B cell (primary cell): ENCODE measurements around the gene GNB5. TPM values are rescaled to one million over a fixed set of nuclear protein-coding genes. Genes with fewer than 3 reads are reported as not detected.

Source experiments
- ATAC-seq: fragments of 200-7000 bp; cut with Tn5 transposase; one replicate; pipeline ENCODE4 v1.10.0; 2021; ENCODE audit warnings: low read depth, mild to moderate bottlenecking, moderate number of reproducible peaks, moderate library complexity
- CTCF ChIA-PET: fragments of 350-600 bp; sonication (Branson Sonifier 250); formaldehyde crosslinking; loops from one replicate; lab custom pipeline; 2021; ENCODE audit warnings: antibody characterized with exemption, inconsistent platforms; lab: Charles Lee
- POLR2A ChIA-PET: fragments of 350-600 bp; sonication (Branson Sonifier 250); formaldehyde crosslinking; loops from one replicate; lab custom pipeline; 2021; ENCODE audit warnings: antibody characterized with exemption; lab: Charles Lee
- DNase-seq: peaks from one replicate; pipeline ENCODE4 v3.0.0; 2013
- H2AFZ ChIP-seq: 2 replicates; pipeline ENCODE4 v1.6.1; 2012; ENCODE audit warnings: mild to moderate bottlenecking, low read depth, low read length; ENCODE audit not compliant: insufficient read depth, poor library complexity, severe bottlenecking
- H3K27ac ChIP-seq, 2 donors: 1 replicate in 1 of 2; 2 replicates in 1 of 2; pipeline ENCODE4 v1.5.1; 2012 to 2013; ENCODE audit warnings: low read length in 2 of 2, mild to moderate bottlenecking in 2 of 2, moderate library complexity in 1 of 2
- H3K27me3 ChIP-seq, 4 experiments: fragments of 200-600 bp in 1 of 4; sonication (generic) in 1 of 4; replicated peaks in 1 of 4; 1 replicate in 2 of 4; 2 replicates in 2 of 4; pipeline versions ENCODE4 v1.6.1 to v1.7.0; 2013 to 2016; ENCODE audit warnings: low read length in 3 of 4, mild to moderate bottlenecking in 2 of 4, mixed read lengths in 1 of 4, moderate library complexity in 1 of 4; ENCODE audit not compliant: insufficient read depth in 4 of 4, control insufficient read depth in 3 of 4; ENCODE audit errors: control extremely low read depth in 1 of 4
- H3K36me3 ChIP-seq, 2 experiments: replicated peaks in 1 of 2; 1 replicate in 1 of 2; 2 replicates in 1 of 2; pipeline versions ENCODE4 v1.6.1 to v1.7.1; 2013; ENCODE audit warnings: low read length in 1 of 2; ENCODE audit not compliant: insufficient read depth in 2 of 2, control insufficient read depth in 1 of 2; ENCODE audit errors: control extremely low read depth in 1 of 2, extremely low read depth in 1 of 2
- H3K4me1 ChIP-seq, 2 donors: fragments of 200-600 bp in 1 of 2; sonication (generic) in 1 of 2; 1 replicate in 1 of 2; 2 replicates in 1 of 2; pipeline versions ENCODE4 v1.5.1 to v1.6.1; 2013 to 2017; ENCODE audit warnings: low read length in 2 of 2; ENCODE audit not compliant: control insufficient read depth in 2 of 2, insufficient read depth in 2 of 2
- H3K4me2 ChIP-seq: replicated peaks from 2 replicates; pipeline ENCODE3; 2012; ENCODE audit warnings: mild to moderate bottlenecking, low read depth, low read length; ENCODE audit not compliant: poor library complexity, severe bottlenecking
- H3K4me3 ChIP-seq, 5 experiments: fragments of 200-600 bp in 1 of 5; sonication (generic) in 1 of 5; 1 replicate in 3 of 5; 2 replicates in 2 of 5; pipeline versions ENCODE4 v1.5.1 to v1.7.0; 2011 to 2016; ENCODE audit warnings: low read length in 4 of 5, mild to moderate bottlenecking in 4 of 5, low read depth in 2 of 5, control low read depth in 1 of 5, moderate library complexity in 1 of 5; ENCODE audit not compliant: insufficient read depth in 1 of 5; ENCODE audit errors: control extremely low read depth in 1 of 5, extremely low read depth in 1 of 5
- H3K79me2 ChIP-seq: fragments of 200-600 bp; sonication (generic); one replicate; pipeline ENCODE4 v1.6.0; 2016; ENCODE audit warnings: low read length; ENCODE audit not compliant: control insufficient read depth, insufficient read depth
- H3K9ac ChIP-seq: fragments of 200-600 bp; sonication (generic); 2 replicates; pipeline ENCODE4 v1.6.1; 2017; ENCODE audit warnings: mild to moderate bottlenecking, low read length, moderate library complexity
- H3K9me3 ChIP-seq, 3 donors: one replicate each; pipeline versions ENCODE4 v1.6.1 to v1.7.1; 2013; ENCODE audit warnings: low read length in 2 of 3; ENCODE audit not compliant: control insufficient read depth in 2 of 3, insufficient read depth in 1 of 3; ENCODE audit errors: control extremely low read depth in 1 of 3
- H4K20me1 ChIP-seq: 2 replicates; pipeline ENCODE4 v1.6.0; 2012; ENCODE audit warnings: mild to moderate bottlenecking, low read length; ENCODE audit not compliant: insufficient read depth, control insufficient read depth, poor library complexity, severe bottlenecking
- H3K27ac Mint-ChIP-seq: one replicate; pipeline ENCODE4 v1.8.0; 2021; ENCODE audit warnings: mixed read lengths
- H3K27me3 Mint-ChIP-seq: one replicate; pipeline ENCODE4 v1.8.0; 2021; ENCODE audit warnings: mixed read lengths
- H3K4me1 Mint-ChIP-seq: one replicate; pipeline ENCODE4 v1.8.0; 2021; ENCODE audit warnings: mixed read lengths
- H3K4me3 Mint-ChIP-seq: one replicate; pipeline ENCODE4 v1.8.0; 2021; ENCODE audit warnings: mixed read lengths
- H3K9me3 Mint-ChIP-seq: one replicate; pipeline ENCODE4 v1.8.0; 2022; ENCODE audit warnings: mixed read lengths; ENCODE audit not compliant: insufficient read depth
- EZH2 ChIP-seq: IDR thresholded peaks from 2 replicates; pipeline ENCODE4 v1.6.1; 2012; ENCODE audit warnings: borderline replicate concordance, low read depth, mild to moderate bottlenecking, moderate library complexity, low read length; ENCODE audit not compliant: insufficient read depth, poor library complexity, severe bottlenecking
- WGBS: methylation state at CpG from one replicate; pipeline ENCODE4 v1.1.5; 2013; ENCODE audit warnings: missing lambda C conversion rate; ENCODE audit not compliant: insufficient coverage; 5-methylcytosine and 5-hydroxymethylcytosine counted together
- intact Hi-C: fragments of 100-400 bp; cut with micrococcal nuclease; formaldehyde crosslinking; loops from one replicate; pipeline ENCODE4 v1.10.0; 2022
- polyA plus RNA-seq: library from polyadenylated mRNA; depleted of rRNA; stranded (reverse); fragments of >200 nt; gene quantifications from 2 replicates; pipeline ENCODE4 v1.2.3, GENCODE V29; 2012
- total RNA-seq, 2 donors: library from RNA; stranded (reverse); fragments of 120-200 nt in 1 of 2; gene quantifications; 1 replicate in 1 of 2; 2 replicates in 1 of 2; pipeline versions ENCODE4 v1.2.3 to v1.2.4, GENCODE V29; 2013 to 2022
- TF ChIP-seq, protein P1 (sequence below): fragments of 200-600 bp; IDR thresholded peaks from one replicate; pipeline ENCODE4 v1.8.0; 2022; ENCODE audit warnings: antibody characterized with exemption, mild to moderate bottlenecking

The GNB5 gene
- total and polyA plus RNA-seq, 2 donors (not counting 1 experiment from before 2014, with no cell fraction given), result 58.5 to 142 TPM

DNA sequence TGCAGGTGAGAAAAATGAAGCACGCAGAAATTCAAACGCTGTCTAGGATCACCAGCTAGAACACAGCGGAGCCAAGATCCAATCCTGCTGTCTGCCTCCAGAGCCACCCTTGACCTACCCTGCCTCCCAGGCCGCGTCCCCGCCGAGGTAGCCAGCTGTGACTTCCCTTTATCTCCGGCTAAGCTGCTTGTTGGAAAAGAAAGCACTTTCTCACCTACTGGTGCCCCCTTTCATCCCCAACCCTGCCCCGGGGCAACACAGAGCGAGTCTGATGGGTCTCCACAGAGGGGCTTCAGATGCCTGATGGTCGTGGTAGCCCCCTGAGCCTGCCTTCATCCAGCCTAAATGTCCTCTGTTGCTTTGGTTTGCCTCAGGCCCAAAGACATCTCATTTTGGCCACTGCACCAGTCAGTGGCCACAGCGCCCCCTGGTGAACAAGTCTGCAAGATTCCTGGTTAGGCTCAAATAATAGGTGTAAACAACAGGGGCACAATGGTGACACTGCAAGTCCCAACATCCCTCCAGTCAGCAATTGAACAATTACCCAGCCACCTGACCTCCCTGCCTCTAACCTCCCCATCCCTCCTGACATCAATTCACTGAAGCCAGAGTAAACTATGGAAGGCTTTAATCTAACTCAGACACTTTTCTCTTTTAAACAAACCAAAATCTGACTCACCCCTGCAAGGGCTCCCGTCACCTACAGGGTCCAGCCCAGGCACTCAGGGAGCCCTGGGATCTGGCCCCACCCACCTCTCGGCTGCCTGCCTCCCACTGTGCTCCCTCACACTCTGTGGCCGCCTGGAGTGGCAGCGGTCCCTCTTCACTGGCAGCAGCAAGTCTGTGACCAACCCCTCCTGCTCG, 51.4 kb downstream of the GNB5 start:
- no peak overlapping the region for H3K27ac ChIP-seq
- TF ChIP-seq, protein P1, sequence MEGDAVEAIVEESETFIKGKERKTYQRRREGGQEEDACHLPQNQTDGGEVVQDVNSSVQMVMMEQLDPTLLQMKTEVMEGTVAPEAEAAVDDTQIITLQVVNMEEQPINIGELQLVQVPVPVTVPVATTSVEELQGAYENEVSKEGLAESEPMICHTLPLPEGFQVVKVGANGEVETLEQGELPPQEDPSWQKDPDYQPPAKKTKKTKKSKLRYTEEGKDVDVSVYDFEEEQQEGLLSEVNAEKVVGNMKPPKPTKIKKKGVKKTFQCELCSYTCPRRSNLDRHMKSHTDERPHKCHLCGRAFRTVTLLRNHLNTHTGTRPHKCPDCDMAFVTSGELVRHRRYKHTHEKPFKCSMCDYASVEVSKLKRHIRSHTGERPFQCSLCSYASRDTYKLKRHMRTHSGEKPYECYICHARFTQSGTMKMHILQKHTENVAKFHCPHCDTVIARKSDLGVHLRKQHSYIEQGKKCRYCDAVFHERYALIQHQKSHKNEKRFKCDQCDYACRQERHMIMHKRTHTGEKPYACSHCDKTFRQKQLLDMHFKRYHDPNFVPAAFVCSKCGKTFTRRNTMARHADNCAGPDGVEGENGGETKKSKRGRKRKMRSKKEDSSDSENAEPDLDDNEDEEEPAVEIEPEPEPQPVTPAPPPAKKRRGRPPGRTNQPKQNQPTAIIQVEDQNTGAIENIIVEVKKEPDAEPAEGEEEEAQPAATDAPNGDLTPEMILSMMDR, result peak; percentile 92
- no peak for TF ChIP-seq EZH2
- 61% methylated on average over 15 of the region's 17 CpGs for WGBS
- Mint-ChIP-seq H3K27me3 (no peaks in the 10 kb centered on the region), H3K4me1 (peaks cover 19% of the 10 kb centered on the region), H3K9me3 (no peaks in the 10 kb centered on the region), H3K27ac (no peak overlapping the region), H3K4me3 (no peak overlapping the region)
- peaks cover 14% of the 10 kb centered on the region for H4K20me1 ChIP-seq
- CTCF ChIA-PET, result interaction anchor here (0.7 to 1.5 kb wide), 18 partner anchors 10 to 251 kb away, joined by 3 to 9 read pairs (median 3); partner anchors contain the start of gene BCL2L10
- no peak overlapping the region for H3K9ac ChIP-seq
- POLR2A ChIA-PET, result no interaction called here
- peaks cover 0 to 80% of the 10 kb centered on the region in 2 experiments for H3K36me3 ChIP-seq
- H3K4me2 ChIP-seq, result no peak overlapping the region
- H3K4me1 ChIP-seq, result peaks cover 19 to 26% of the 10 kb centered on the region in 2 donors
- no peaks in the 10 kb centered on the region for H3K9me3 ChIP-seq
- no peak overlapping the region for H3K4me3 ChIP-seq
- intact Hi-C loops, result loop anchor here (1.0 kb wide), 1 partner anchor 158 kb away; no protein-coding TSS in a partner anchor
- H3K79me2 ChIP-seq, result no peaks in the 10 kb centered on the region
- no peaks in the 10 kb centered on the region for H3K27me3 ChIP-seq
- ATAC-seq, result no peak
- peak; percentile 73 for DNase-seq
- H2AFZ ChIP-seq, result no peak overlapping the region
